Epithelial cell of alveolus of lung (primary cell): ENCODE measurements around the gene TMPRSS11E. TPM values are rescaled to one million over a fixed set of nuclear protein-coding genes. Genes with fewer than 3 reads are reported as not detected.

Source experiments
- total RNA-seq: library from RNA; depleted of rRNA; stranded (reverse); fragments of >200 nt; gene quantifications from 2 replicates; pipeline ENCODE4 v1.2.1, GENCODE V29; 2015

Gene TMPRSS11E
- total RNA-seq = not detected in 2 replicates

GRCh38 chr4:68447201-68447600 is at the start of gene TMPRSS11E:
Gene TMPRSS11E, plus strand, starts transcription at chr4:68447463. Its CDS starts 50 bp downstream, at chr4:68447513.

Other genes with a start within 250 kb of the TMPRSS11E start
- gene TMPRSS11B, start 201.8 kb upstream of the TMPRSS11E start, total RNA-seq = not detected in 2 replicates
- 20.8 and 49.0 TPM in 2 replicates for gene YTHDC1, start 97.4 kb upstream of the TMPRSS11E start, total RNA-seq
- gene UGT2B17, start 128.9 kb downstream of the TMPRSS11E start, total RNA-seq = not detected in 2 replicates
- gene UGT2B15, start 223.2 kb downstream of the TMPRSS11E start, total RNA-seq = not detected in 2 replicates